GM19238 (cell line): ENCODE measurements around the gene FARP1.
"Not testable (repeated sequence)": the region's sequence is repeated elsewhere in the genome, so short reads cannot be mapped to it uniquely, and the experiment has no call there.

Experiments
- DNase-seq: peaks from one replicate; pipeline ENCODE4 v3.0.0; 2011; ENCODE audit warnings: low spot score; ENCODE audit not compliant: insufficient read length

The FARP1 gene

DNA sequence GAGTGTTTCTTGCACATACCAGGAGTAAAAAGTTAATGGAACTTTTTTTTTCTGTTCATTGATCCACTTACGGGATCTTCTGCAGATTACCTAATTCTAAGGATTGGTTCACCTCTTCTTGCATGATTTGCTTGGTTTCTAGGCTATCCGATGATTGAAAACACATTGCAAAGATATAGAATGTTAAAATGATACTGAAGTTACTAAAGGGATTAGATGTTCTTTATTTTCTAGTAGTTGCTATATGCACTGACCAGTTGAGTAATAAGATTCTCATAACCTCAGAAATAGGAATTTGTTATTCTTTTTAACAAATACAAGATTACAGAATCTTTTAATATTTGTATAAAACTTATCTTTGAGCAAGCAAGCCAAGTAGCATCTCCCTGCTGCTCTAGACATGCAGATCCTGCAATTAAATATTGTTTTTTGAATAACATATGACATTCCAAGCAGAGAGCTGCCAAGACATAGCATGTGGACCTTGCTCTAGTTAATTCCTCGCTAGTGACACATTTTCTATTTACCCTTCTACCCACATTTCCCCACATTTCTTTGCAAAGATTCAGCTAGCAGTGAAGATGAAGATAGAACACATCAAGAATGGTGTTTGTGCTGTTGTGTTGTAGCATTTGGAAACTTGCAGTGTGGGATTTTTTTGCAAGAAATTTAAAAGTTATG is 85.9 kb downstream of the FARP1 start:
- DNase-seq: no peak

DNA sequence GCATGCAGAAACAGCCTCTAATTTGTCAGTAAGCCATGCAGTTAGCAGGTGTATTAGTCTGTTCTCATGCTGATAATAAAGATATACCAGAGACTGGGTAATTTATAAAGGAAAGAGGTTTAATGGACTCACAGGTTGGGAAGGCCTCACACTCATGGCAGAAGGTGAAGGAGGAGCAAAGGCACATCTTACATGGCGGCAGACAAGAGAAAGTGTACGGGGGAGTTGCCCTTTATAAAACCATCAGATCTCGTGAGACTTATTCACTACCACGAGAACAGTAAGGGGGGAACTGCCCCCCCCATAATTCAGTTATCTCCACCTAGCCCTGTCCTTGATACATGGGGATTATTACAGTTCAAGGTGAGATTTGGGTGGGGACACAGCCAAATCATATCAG is 87.9 kb downstream of the FARP1 start:
- DNase-seq: not testable (repeated sequence)

DNA sequence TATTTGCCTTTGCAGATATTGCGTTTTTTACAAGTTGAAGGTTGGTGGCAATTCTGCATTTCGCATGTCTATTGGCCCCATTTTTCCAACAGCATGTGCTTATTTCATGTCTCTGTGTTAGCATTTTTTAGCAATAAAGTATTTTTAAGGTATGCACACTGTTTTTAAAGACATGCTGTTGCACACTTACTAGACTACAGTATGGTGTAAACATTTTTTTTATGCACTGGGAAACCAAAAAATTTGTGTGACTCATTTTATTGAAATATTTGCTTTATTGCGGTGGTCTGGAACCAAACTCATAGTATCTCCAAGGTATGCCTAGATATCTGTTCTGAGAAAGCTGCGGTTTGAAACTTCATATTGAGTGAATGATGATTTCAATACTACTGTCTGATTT is 89.6 kb downstream of the FARP1 start:
- DNase-seq: no peak

DNA sequence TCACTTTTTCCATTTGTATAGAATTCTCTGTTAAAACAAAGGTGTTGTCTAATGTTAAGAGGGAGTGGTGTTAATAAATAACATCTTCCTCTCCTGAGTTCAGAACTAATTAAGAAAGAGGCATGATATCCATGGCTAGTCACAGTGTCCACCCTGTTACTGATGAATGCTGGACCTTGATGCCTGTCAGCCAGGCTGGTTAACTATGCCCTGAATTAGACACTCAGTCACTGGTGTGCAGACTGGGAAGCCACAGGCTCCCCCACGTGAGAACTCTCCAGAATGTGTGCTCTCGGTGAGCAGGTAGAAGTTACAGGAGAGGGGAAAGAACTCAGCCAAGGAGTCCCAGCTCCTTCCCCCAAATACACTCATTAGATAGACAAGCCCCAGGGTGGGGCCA is 90.2 kb downstream of the FARP1 start:
- no peak for DNase-seq

DNA sequence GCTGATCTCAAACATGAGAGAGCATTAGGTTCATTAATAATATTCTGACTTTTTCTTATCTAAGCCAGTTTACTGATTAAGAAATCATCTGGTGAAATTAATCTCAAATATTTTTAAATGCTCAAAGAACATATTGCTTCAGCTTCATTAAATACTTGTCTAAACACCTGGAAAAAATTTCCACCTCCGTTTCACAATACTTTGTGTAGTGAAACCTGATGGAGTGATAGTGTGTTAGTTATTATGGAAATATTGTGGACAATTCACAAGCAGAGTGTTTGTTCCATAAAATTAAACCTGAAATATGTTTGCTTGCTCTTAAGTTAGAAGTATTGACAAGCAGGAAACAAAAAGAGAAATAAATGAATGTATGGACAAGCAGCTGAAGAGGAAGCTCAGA is 91.5 kb downstream of the FARP1 start:
- DNase-seq: no peak

DNA sequence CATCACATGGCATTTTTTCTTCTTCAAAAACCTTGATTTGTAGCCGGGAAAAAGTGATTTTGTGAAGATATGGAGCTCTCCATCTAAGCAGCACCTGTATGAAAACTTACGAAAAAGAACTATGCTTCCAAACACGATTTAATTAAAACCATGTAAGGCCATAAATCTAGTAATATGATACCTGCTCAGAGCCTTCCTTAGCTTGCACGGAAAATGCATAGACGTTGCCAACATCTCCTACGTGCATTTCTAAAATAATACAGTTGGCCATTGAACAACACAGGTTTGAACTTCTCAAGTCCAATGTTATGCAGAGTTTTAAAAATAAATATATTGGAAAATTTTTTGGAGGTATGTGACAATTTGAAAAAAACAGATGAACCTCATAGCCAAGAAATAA is 93.3 kb downstream of the FARP1 start:
- no peak for DNase-seq

DNA sequence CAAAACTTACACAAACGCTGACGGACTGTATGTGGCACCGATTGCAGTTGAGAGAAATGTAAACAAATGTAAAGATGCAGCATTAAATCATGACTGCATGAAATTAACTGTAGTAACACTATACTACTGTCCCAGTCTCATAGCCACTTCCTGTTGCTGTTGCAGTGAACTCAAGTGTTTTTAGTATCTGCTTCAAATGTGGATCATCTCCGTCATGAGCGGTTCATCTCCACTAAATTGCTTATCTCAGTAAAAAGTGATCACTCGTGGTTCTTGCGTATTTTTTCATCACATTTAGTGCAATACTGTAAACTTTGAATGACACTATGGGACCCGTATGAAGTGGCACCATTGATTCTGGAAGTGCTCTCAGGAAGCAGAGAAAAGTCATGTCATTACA is 94.4 kb downstream of the FARP1 start:
- DNase-seq: no peak

DNA sequence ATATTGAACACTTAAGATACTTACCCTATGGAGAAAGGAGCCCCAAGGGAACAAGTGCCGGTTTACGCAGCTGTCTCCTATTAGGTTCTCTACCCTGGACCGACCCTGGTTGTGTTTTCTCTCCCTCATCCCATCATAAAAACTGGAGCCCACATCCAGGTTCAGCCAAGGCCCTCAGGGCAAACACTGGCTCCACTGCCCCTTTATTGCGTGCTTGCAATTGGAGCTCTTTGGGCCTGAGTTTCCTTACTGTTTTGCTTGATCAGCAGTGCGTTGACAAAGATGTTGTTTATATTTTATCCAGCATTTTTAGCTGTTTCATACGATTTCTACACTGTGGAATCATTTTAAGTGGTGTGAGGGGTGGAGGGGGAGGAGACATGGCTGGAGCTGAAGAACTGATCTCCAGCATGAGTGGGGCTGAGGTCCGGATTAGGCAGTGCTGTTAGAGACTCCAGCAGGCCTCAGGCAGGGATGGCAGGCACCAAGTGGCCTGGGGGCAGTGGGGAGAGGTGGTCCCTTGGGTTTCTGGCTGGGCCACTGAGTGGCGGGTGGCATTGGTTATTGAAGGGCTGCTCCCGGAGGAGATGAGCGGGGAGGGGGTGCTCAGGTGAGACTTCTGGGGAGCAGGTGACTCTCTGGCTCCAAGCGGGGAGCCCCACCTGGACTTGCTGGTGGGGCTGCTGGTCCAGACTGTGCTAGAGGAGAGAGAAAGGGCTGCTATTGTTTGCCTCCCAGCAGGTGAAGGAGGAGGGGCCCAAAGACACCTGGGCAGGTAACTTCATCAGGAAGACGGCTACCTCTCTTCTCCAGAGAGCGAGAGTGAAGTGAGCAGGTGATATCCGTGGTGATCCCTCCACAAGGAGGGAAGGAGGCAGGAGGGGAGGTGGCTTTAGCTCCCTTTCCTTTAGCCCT is 96.5 kb downstream of the FARP1 start:
- DNase-seq: no peak

DNA sequence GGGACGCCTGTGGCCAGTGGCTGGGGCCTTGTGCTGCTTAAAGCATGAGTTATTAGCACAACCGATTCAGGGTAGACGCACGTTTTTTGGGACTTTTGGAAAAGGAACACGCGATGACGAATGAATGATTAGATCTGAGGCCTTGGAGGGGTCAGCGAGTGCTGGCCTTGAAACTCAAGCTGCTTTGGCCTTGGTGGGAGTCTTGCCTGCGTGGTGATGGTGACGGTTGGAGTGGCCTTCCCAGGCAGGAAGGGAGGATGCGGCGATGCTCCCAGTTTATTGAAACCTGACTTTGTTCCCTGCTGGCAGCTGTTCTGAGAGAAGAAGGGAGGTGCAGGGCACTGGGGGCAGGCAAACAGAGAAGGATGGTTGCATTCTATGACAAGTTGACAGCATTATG is 97.2 kb downstream of the FARP1 start:
- DNase-seq: no peak

DNA sequence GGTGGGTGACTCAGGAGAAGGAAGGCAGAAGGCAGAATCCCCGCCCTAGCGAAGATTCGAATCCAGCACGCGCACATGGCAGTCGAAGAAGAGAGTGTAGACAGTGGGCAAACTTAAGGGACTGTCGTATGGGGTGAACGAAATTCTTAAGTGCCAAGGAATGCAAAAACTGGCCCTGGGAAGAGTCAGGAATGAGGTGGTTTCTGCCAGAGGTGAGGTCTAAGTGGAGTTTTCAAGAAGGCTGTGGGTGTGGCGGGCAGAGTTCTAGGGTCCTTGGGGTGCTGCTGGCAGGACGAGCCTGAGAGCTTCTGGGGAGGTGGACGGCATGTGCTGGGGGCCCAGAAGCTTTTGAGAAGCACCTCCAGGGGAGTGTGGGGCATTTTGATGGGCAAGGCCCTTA is 98.1 kb downstream of the FARP1 start:
- no peak for DNase-seq

DNA sequence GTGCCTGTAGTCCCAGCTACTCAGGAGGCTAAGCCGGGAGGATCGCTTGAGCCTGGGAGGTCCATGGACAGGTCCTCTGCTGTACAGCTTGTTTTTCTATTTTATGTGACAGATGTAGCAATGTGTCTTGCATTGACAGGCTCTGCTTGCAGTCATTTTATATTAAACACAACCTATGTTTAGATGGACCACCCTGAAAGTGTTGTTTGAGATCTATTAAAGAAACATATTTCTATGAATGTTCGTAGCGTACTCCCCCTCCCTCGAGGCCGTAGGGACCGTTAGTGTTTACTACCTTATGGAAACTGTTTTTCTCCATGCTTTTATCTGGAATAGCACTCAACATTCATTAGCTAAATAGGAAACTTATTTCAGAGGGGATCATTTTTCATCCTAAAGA is 99.1 kb downstream of the FARP1 start:
- DNase-seq: no peak

DNA sequence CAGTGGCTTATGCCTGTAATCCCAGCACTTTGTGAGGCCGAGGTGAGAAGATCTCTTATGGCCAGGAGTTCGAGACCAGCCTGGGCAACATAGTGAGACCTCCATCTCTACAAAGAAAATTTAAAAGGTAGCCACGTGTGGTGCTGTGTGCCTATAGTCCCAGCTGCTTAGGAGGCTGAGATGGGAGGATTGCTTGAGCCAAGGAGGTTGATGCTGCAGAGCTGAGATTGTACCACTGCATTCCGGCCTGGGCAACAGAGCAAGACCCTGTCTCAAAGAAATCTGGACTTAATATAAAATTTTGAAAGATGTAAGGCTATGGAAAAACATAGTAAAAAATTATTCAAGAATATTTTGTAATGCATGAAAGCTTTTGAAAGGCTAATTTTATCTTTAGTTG is 99.5 kb downstream of the FARP1 start:
- no peak for DNase-seq

DNA sequence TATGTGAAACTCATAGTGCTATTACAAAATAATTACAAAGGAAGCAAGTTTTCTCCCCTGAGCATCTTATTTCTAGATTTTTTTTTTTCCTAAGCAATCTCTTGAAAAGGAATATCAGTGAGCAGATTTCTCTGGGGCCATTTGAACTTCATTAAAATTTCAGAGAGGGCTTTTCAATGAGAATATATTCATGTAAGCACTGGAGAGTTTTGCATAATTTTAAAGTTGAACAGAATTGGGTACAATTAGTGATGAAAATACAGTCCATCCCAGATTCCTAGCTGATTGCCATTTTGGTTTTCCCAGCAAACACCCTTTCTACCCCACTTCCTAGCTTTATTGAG is 101.0 kb downstream of the FARP1 start:
- no peak for DNase-seq

DNA sequence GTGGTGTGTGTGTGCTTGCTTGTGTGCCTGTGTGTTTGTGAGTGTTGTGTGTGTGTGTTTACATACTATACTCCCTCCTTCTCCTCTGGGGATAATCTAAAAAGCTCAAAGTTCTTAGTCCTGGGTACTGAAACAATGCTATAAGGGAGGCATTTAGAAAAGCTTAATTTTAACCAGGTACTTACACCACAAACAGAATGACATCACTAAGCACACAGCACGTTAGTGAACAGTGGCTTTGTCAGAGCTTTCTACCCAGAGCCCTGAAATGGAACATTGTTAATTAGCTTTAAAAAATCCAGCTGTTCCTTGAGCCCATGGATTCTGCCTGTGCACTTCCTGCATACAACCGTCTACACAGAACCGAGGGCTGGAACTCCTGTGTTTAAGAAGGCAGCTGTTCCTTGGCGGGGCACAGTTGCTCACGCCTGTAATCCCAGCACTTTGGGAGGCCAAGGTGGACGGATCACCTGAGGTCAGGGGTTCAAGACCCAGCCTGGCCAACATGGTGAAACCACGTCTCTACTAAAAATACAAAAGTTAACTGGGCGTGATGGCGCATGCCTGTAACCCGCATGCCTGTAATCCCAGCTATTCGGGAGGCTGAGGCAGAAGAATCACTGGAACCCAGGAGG is 103.8 kb downstream of the FARP1 start:
- DNase-seq: no peak

DNA sequence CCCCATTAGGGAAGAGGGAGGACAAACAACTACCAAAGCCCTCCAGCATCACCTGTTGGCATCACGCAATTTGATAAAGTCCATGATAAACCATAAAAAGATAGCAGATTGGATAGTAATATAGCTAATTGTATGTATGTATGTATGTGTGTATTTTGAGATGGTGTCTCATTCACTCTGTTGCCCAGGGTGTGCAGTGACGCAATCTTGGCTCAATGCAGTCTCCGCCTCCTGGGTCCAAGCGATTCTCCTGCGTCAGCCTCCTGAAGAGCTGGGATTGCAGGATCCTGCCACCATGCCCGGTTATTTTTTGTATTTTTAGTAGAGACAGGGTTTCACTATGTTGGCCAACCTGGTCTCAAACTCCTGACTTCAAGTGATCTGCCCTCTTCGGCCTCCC is 108.8 kb downstream of the FARP1 start:
- no peak for DNase-seq

DNA sequence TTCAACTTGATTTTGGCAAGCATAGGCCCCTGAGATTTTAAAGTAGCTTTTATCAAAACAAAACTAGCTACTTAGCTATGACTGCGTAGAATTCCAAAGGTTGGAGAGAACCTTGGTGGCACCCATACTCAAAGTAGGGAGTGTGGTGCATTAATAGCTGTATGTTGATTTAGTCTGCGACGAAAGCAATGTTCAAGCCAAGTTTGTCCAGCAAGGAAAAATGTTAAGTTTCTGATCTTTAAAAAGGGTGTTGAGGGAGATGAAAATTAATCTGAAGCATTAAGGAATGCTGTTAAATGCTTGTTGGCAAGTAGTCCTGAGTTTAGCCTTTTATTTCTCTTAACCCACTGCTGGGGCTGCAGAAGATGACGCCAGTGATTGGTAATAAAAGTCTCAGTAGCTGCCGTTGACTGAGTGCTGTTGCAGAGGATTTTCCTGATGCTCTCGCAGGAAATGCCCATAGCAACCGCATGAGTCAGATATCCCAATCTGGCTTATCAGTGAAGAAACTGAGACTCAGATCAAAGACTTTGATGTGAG is 110.1 kb downstream of the FARP1 start:
- no peak for DNase-seq

DNA sequence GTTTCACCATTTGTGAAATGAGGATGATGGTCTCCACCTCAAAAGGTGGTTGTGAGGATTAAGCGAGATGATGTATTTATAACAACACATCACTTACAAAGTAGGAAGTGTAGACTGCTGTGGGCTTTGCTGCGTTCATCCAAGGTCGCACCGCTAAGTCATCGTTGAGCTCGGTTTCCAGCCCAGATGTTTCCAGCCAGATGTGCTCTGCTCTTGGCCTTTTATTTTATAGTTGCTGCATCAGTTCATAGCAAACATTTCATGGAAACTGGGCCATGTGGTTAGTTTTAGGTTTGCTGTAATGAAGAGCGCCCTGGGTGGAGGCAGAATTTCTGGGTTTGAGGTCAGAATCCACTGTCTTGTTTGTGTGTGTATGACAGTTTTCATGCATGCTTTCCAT is 110.6 kb downstream of the FARP1 start:
- no peak for DNase-seq

DNA sequence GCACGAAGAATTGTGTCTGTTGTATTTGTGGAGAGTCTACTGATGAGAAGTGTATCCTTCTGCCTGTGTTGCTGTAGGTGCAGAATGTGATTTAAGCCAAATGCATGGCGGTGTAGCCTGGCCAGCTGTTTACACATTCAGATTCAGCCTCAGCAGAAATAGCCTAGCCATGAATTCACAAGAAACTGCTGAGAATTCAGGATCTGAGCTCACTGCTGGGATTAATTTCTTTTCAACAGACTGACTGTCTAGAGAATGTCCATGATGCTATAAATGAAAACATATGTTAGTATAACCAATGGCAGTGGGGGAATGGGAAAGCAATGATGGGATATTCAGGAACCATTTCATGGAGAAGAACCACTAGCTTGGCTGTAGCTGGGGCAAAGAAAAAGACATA is 111.6 kb downstream of the FARP1 start:
- no peak for DNase-seq

DNA sequence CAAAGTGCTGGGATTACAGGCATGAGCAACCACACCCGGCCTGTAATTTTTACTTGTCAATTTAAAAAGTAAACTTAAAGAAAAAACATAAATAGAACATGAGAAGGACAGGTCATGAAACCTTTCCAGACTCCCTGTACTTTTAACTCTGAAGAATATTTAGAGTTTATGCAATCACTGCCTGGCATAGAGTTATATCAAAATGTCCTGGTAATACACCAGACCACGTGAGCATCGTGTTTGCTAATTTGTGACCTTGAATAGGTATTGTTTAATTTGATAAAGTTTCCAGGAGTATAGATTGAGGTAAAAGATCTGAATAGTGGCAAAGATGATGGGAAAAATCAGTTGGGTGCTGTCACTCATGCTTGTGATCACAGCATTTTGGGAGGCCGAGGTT is 115.3 kb downstream of the FARP1 start:
- DNase-seq: no peak

DNA sequence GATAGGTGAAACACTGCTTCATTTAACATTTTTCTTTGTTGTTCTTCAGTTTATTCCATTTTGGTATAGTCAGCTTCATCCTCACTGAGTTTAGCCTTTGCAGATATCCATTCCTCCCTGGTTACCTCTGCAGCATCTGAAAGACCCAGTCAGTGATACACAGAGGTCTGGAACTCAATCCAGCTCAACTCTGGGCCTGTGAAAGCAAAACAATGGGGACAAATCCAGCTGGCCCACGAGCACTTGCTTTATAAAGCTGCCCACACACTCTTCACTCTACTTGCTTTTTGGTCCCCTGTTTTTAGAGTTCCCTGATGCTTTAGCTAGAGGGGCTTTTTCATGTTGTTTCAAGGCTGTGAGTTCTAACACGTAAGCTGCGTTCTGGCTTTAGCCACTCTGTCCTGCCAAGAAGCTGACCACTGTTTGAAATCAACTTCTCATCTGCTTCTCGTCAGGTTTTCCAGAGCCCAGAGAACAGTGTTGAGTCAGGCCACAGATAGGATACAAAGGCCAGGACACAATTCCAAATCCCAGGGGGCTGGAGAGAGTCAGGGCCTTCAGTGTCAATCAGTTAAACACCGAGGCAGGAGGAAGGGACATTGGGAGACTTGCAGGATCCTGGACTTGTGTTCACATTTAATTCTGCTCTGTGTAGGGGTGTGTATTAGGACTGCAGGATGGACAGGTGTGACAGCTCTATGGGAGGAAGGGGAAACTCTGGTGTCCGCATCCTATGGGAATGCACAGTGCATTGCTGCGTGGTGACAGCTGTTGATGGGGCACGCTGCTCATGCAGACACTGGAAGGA is 117.7 kb downstream of the FARP1 start:
- DNase-seq: no peak

DNA sequence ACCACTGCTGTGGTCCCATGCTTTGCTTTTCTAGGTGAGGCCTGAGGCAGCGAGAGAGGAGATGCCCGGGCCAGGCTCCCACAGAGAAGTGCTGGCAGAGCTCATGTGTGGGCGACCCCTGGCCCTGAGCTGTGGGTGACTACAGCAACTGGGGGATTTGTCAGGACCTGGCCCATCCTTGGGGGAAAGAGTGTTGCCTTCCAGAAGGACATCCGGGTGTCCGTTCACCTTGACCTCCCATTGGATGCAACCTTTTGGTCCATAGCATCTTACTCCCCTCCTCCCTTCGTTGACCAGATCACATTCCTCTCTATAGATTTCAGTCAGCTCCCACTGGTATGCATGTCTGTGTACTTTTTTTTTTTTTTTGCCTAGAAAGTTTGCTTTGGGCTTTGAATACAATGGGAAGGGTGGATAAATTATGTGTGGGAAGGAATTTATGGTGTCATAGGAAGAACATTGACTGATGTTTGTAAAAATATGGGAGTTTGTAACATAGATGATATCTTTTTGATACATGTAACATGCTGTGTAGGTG is 118.3 kb downstream of the FARP1 start:
- no peak for DNase-seq
